Hepatocyte (in vitro differentiated cells): ENCODE results near the gene FAM76B. TPM values are rescaled to one million over a fixed set of nuclear protein-coding genes. Genes with fewer than 3 reads are reported as not detected.

Experiments used
- DNase-seq: peaks from one replicate; pipeline ENCODE4 v3.0.0-alpha.2; 2016; ENCODE audit warnings: low spot score
- H2AFZ ChIP-seq: fragments of 200-600 bp; sonication (generic); 2 replicates; pipeline ENCODE4 v1.6.0; 2016; ENCODE audit warnings: antibody characterized with exemption, mild to moderate bottlenecking
- H3K27ac ChIP-seq: fragments of 200-600 bp; sonication (generic); 2 replicates; pipeline ENCODE4 v1.5.1; 2016; ENCODE audit warnings: mild to moderate bottlenecking
- H3K27me3 ChIP-seq: fragments of 200-600 bp; sonication (generic); 2 replicates; pipeline ENCODE4 v1.6.1; 2016
- H3K36me3 ChIP-seq: fragments of 200-600 bp; sonication (generic); replicated peaks from 2 replicates; pipeline ENCODE4 v1.5.1; 2016; ENCODE audit warnings: low read depth; ENCODE audit not compliant: insufficient read depth
- H3K4me1 ChIP-seq: fragments of 200-600 bp; sonication (generic); 2 replicates; pipeline ENCODE4 v1.5.1; 2016; ENCODE audit warnings: mild to moderate bottlenecking, moderate library complexity; ENCODE audit not compliant: insufficient read depth
- H3K4me2 ChIP-seq: fragments of 200-600 bp; sonication (generic); 2 replicates; pipeline ENCODE4 v1.6.0; 2016
- H3K4me3 ChIP-seq: fragments of 200-600 bp; sonication (generic); 2 replicates; pipeline ENCODE4 v1.5.1; 2016; ENCODE audit warnings: mild to moderate bottlenecking
- H3K79me2 ChIP-seq: fragments of 200-600 bp; sonication (generic); 2 replicates; pipeline ENCODE4 v1.6.0; 2017; ENCODE audit warnings: mild to moderate bottlenecking
- H3K9me2 ChIP-seq: fragments of 200-600 bp; sonication (generic); replicated peaks from 2 replicates; pipeline ENCODE4 v1.6.0; 2017; ENCODE audit warnings: mild to moderate bottlenecking; ENCODE audit not compliant: insufficient read depth
- H3K9me3 ChIP-seq: fragments of 200-600 bp; sonication (generic); 2 replicates; pipeline ENCODE4 v1.5.1; 2016; ENCODE audit warnings: low read depth, mild to moderate bottlenecking
- H4K20me1 ChIP-seq: fragments of 200-600 bp; sonication (generic); 2 replicates; pipeline ENCODE4 v1.6.0; 2016; ENCODE audit warnings: mild to moderate bottlenecking; ENCODE audit not compliant: insufficient read depth, poor library complexity, severe bottlenecking
- CTCF ChIP-seq: fragments of 200-600 bp; sonication (generic); IDR thresholded peaks from 2 replicates; pipeline ENCODE4 v1.5.1; 2016; ENCODE audit warnings: antibody characterized with exemption, mild to moderate bottlenecking; ENCODE audit not compliant: poor library complexity
- EZH2 ChIP-seq: fragments of 200-600 bp; sonication (generic); IDR thresholded peaks from 2 replicates; pipeline ENCODE4 v1.6.1; 2016; ENCODE audit warnings: antibody characterized with exemption, mild to moderate bottlenecking, borderline replicate concordance
- EZH2phosphoT487 ChIP-seq: fragments of 200-600 bp; sonication (generic); IDR thresholded peaks from one replicate; pipeline ENCODE4 v1.6.1; 2018; ENCODE audit warnings: antibody characterized with exemption, mild to moderate bottlenecking, low read depth, moderate library complexity; ENCODE audit not compliant: unreplicated experiment, severe bottlenecking
- WGBS: methylation state at CpG from one replicate; pipeline ENCODE4 v1.1.6; 2016; ENCODE audit warnings: low lambda C conversion rate; ENCODE audit errors: missing lambda C conversion rate; 5-methylcytosine and 5-hydroxymethylcytosine counted together
- polyA plus RNA-seq: library from polyadenylated mRNA; unstranded; fragments of >200 nt; fragmentation: Nextera tagmentation; extraction: Ambion mirVana; gene quantifications from 2 replicates; pipeline ENCODE4 v1.2.1, GENCODE V29; 2016
- total RNA-seq: library from RNA; depleted of rRNA; stranded (reverse); fragments of >200 nt; gene quantifications from 2 replicates; pipeline ENCODE4 v1.2.3, GENCODE V29; 2014

The FAM76B gene
- total and polyA plus RNA-seq, 2 experiments from 2014 or later, result 15.6 to 32.0 TPM

DNA sequence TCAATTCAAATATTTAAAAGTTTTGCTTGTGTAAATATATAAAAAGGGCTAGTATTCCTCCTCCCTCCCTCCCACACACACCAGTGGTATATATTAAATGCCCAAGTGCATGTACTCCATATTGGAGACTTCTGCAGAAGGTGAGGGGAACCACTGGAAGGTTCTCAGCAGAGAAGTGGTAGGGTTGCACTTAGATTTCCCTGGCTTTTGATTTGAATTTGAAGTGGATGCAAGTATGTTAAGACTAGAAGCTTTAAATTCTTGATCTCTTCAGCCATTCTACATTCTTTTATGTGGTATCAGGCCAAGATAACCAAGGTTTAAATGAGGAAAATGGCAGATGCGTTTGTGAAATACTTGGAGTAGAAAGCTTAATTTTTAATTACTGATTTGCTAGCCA, 43.8 kb upstream of the FAM76B start:
- Histone ChIP-seq H3K27ac (no peak overlapping the region), H3K4me2 (no peak overlapping the region), H3K79me2 (peaks cover 3% of the 10 kb centered on the region), H3K36me3 (no peaks in the 10 kb centered on the region), H3K9me3 (no peaks in the 10 kb centered on the region), H3K4me1 (peaks cover 4% of the 10 kb centered on the region), H3K9me2 (no peaks in the 10 kb centered on the region), H3K4me3 (no peak overlapping the region), H4K20me1 (no peaks in the 10 kb centered on the region), H3K27me3 (no peaks in the 10 kb centered on the region), H2AFZ (no peak overlapping the region)
- WGBS, result 41% methylated on average over 1 of the region's 1 CpG
- TF ChIP-seq EZH2phosphoT487 (no peak), CTCF (no peak), EZH2 (no peak)
- no peak for DNase-seq

- no peak for TF ChIP-seq EZH2
- no peak for TF ChIP-seq EZH2phosphoT487
- TF ChIP-seq CTCF, result no peak
- no peaks in the 10 kb centered on the region for H3K27me3 ChIP-seq
- no peaks in the 10 kb centered on the region for H3K9me2 ChIP-seq
- no peaks in the 10 kb centered on the region for H3K36me3 ChIP-seq
- no peak overlapping the region for H3K4me3 ChIP-seq
- H3K79me2 ChIP-seq, result peaks cover 3% of the 10 kb centered on the region
- no peak overlapping the region for H2AFZ ChIP-seq
- DNase-seq, result peak; percentile 4
- no peak overlapping the region for H3K4me2 ChIP-seq
- no peaks in the 10 kb centered on the region for H3K9me3 ChIP-seq
- H3K27ac ChIP-seq, result no peak overlapping the region
- no peaks in the 10 kb centered on the region for H4K20me1 ChIP-seq
- 67% methylated on average over 3 of the region's 3 CpGs for WGBS
- peaks cover 4% of the 10 kb centered on the region for H3K4me1 ChIP-seq
Observed at GRCh38 chr11:95832763-95833162, 43.2 kb upstream of the FAM76B start.

GRCh38 chr11:95831198-95831883, 41.8 kb upstream of the FAM76B start:
- peak overlapping the region; percentile 59 for H3K27ac ChIP-seq
- TF ChIP-seq EZH2, result no peak
- no peak for TF ChIP-seq EZH2phosphoT487
- H3K79me2 ChIP-seq, result no peaks in the 10 kb centered on the region
- no peak overlapping the region for H3K4me3 ChIP-seq
- H3K9me3 ChIP-seq, result no peaks in the 10 kb centered on the region
- no peak overlapping the region for H2AFZ ChIP-seq
- H3K4me1 ChIP-seq, result peaks cover 4% of the 10 kb centered on the region
- DNase-seq, result peak; percentile 18
- H3K36me3 ChIP-seq, result no peaks in the 10 kb centered on the region
- H4K20me1 ChIP-seq, result no peaks in the 10 kb centered on the region
- H3K9me2 ChIP-seq, result no peaks in the 10 kb centered on the region
- 31% methylated on average over 2 of the region's 2 CpGs for WGBS
- H3K27me3 ChIP-seq, result no peaks in the 10 kb centered on the region
- H3K4me2 ChIP-seq, result no peak overlapping the region

GRCh38 chr11:95829580-95830259, 40.1 kb upstream of the FAM76B start:
- Histone ChIP-seq H3K4me2 (no peak overlapping the region), H4K20me1 (no peaks in the 10 kb centered on the region), H3K36me3 (no peaks in the 10 kb centered on the region), H2AFZ (no peak overlapping the region), H3K27me3 (no peaks in the 10 kb centered on the region), H3K27ac (no peak overlapping the region), H3K4me3 (no peak overlapping the region), H3K79me2 (no peaks in the 10 kb centered on the region), H3K9me2 (no peaks in the 10 kb centered on the region), H3K9me3 (no peaks in the 10 kb centered on the region), H3K4me1 (peaks cover 4% of the 10 kb centered on the region)
- no peak for TF ChIP-seq EZH2phosphoT487
- no peak for TF ChIP-seq EZH2
- TF ChIP-seq CTCF, result no peak
- 98% methylated on average over 1 of the region's 1 CpG for WGBS
- DNase-seq, result no peak
